WTC11 (cell line): ENCODE measurements around the gene ZZZ3. TPM values are rescaled to one million over a fixed set of nuclear protein-coding genes. Genes with fewer than 3 reads are reported as not detected.
"Not testable (repeated sequence)": the region's sequence is repeated elsewhere in the genome, so short reads cannot be mapped to it uniquely, and the experiment has no call there.

Experiments used
- ATAC-seq: fragments of 200-7000 bp; cut with Tn5 transposase; 2 replicates; pipeline ENCODE4 v1.10.0; 2021; ENCODE audit warnings: mild to moderate bottlenecking, moderate library complexity
- CTCF ChIA-PET: fragments of 300-600 bp; sonication (Branson Sonifier 250); formaldehyde crosslinking; loops from one replicate; lab custom pipeline; 2021; ENCODE audit warnings: antibody characterized with exemption; lab: Charles Lee
- POLR2A ChIA-PET: fragments of 350-600 bp; sonication (Branson Sonifier 250); formaldehyde crosslinking; loops from one replicate; lab custom pipeline; 2021; ENCODE audit warnings: antibody characterized with exemption; lab: Charles Lee
- DNase-seq: peaks from one replicate; pipeline ENCODE4 v3.0.0; 2021; ENCODE audit warnings: low spot score
- H3K27ac Mint-ChIP-seq: 2 replicates; pipeline ENCODE4 v1.8.0; 2021; ENCODE audit warnings: mixed read lengths
- H3K27me3 Mint-ChIP-seq: 2 replicates; pipeline ENCODE4 v1.8.0; 2021; ENCODE audit warnings: low read depth, mild to moderate bottlenecking, moderate library complexity, mixed read lengths
- H3K36me3 Mint-ChIP-seq: 2 replicates; pipeline ENCODE4 v1.8.0; 2021; ENCODE audit warnings: mixed read lengths
- H3K4me1 Mint-ChIP-seq: 2 replicates; pipeline ENCODE4 v1.8.0; 2022; ENCODE audit warnings: mixed read lengths
- H3K4me3 Mint-ChIP-seq: 2 replicates; pipeline ENCODE4 v1.8.0; 2021; ENCODE audit warnings: mild to moderate bottlenecking, moderate library complexity, mixed read lengths
- H3K9me3 Mint-ChIP-seq: 2 replicates; pipeline ENCODE4 v1.8.0; 2021; ENCODE audit warnings: mixed read lengths
- ATF1 ChIP-seq: sonication (generic); formaldehyde crosslinking; IDR thresholded peaks from 2 replicates; pipeline ENCODE4 v1.8.1; 2023; ENCODE audit warnings: mild to moderate bottlenecking, moderate library complexity, missing genetic modification reagents
- ELF4 ChIP-seq: sonication (generic); formaldehyde crosslinking; IDR thresholded peaks from 2 replicates; pipeline ENCODE4 v1.8.1; 2022; ENCODE audit warnings: low read depth, mild to moderate bottlenecking, moderate library complexity, missing genetic modification reagents
- ETV6 ChIP-seq: sonication (generic); formaldehyde crosslinking; IDR thresholded peaks from 2 replicates; pipeline ENCODE4 v1.8.1; 2022; ENCODE audit warnings: mild to moderate bottlenecking, missing genetic modification reagents
- HMGXB4 ChIP-seq: sonication (generic); formaldehyde crosslinking; IDR thresholded peaks from 2 replicates; pipeline ENCODE4 v1.8.1; 2023; ENCODE audit warnings: mild to moderate bottlenecking, moderate library complexity, missing genetic modification reagents
- IRF1 ChIP-seq: sonication (generic); formaldehyde crosslinking; IDR thresholded peaks from 2 replicates; pipeline ENCODE4 v1.8.0; 2023; ENCODE audit warnings: missing genetic modification reagents
- NR3C1 ChIP-seq: sonication (generic); formaldehyde crosslinking; conservative IDR thresholded peaks from 2 replicates; pipeline ENCODE4 v1.8.1; 2023; ENCODE audit warnings: low read depth, mild to moderate bottlenecking, missing genetic modification reagents
- PRDM15 ChIP-seq: sonication (generic); formaldehyde crosslinking; IDR thresholded peaks from 2 replicates; pipeline ENCODE4 v1.8.0; 2022; ENCODE audit warnings: missing genetic modification reagents
- PRRX2 ChIP-seq: fragments of 250-450 bp; sonication (Bioruptor Pico); IDR thresholded peaks from 2 replicates; pipeline ENCODE4 v1.8.0; 2021; ENCODE audit warnings: mild to moderate bottlenecking
- RELA ChIP-seq: sonication (generic); formaldehyde crosslinking; IDR thresholded peaks from 2 replicates; pipeline ENCODE4 v1.8.1; 2022; ENCODE audit warnings: missing genetic modification reagents, mild to moderate bottlenecking, borderline replicate concordance
- SMAD4 ChIP-seq: sonication (generic); formaldehyde crosslinking; IDR thresholded peaks from 2 replicates; pipeline ENCODE4 v1.8.0; 2022; ENCODE audit warnings: mild to moderate bottlenecking, missing genetic modification reagents
- TCF7 ChIP-seq: sonication (generic); formaldehyde crosslinking; IDR thresholded peaks from 2 replicates; pipeline ENCODE4 v1.8.0; 2022; ENCODE audit warnings: mild to moderate bottlenecking, low read depth, missing genetic modification reagents, moderate library complexity
- ZBTB21 ChIP-seq: sonication (generic); formaldehyde crosslinking; IDR thresholded peaks from 2 replicates; pipeline ENCODE4 v1.8.1; 2023; ENCODE audit warnings: mild to moderate bottlenecking, missing genetic modification reagents, borderline replicate concordance
- ZMAT4 ChIP-seq: fragments of 250-450 bp; sonication (Bioruptor Pico); IDR thresholded peaks from 2 replicates; pipeline ENCODE4 v1.9.0; 2021; ENCODE audit warnings: mild to moderate bottlenecking
- ZNF219 ChIP-seq: sonication (generic); formaldehyde crosslinking; IDR thresholded peaks from 2 replicates; pipeline ENCODE4 v1.8.0; 2023; ENCODE audit warnings: missing genetic modification reagents, mild to moderate bottlenecking, borderline replicate concordance
- ZNF317 ChIP-seq: sonication (generic); formaldehyde crosslinking; IDR thresholded peaks from 2 replicates; pipeline ENCODE4 v1.8.1; 2023; ENCODE audit warnings: low read depth, mild to moderate bottlenecking, moderate library complexity, missing genetic modification reagents, borderline replicate concordance
- ZNF396 ChIP-seq: fragments of 250-450 bp; sonication (Bioruptor Pico); IDR thresholded peaks from 2 replicates; pipeline ENCODE4 v1.8.0; 2021; ENCODE audit warnings: mild to moderate bottlenecking, moderate library complexity, borderline replicate concordance
- ZNF416 ChIP-seq: fragments of 250-450 bp; sonication (Bioruptor Pico); IDR thresholded peaks from 2 replicates; pipeline ENCODE4 v1.9.0; 2021; ENCODE audit warnings: mild to moderate bottlenecking, inconsistent platforms
- ZNF532 ChIP-seq: fragments of 250-450 bp; sonication (Bioruptor Pico); IDR thresholded peaks from 2 replicates; pipeline ENCODE4 v1.9.0; 2021; ENCODE audit warnings: mild to moderate bottlenecking, borderline replicate concordance
- ZNF671 ChIP-seq: fragments of 250-450 bp; sonication (Bioruptor Pico); IDR thresholded peaks from 2 replicates; pipeline ENCODE4 v1.8.0; 2021; ENCODE audit warnings: mild to moderate bottlenecking
- total RNA-seq: library from RNA; stranded (reverse); gene quantifications from 3 replicates; pipeline ENCODE4 v1.2.3, GENCODE V29; 2021

Gene ZZZ3
- total RNA-seq, 1 experiment from 2014 or later = 43.5 TPM

GRCh38 chr1:77652268-77652667, 30.2 kb downstream of the ZZZ3 start:
- POLR2A ChIA-PET = no interaction called here
- peaks cover 48% of the 10 kb centered on the region for H3K36me3 Mint-ChIP-seq
- H3K4me3 Mint-ChIP-seq = no peak overlapping the region
- peaks cover 43% of the 10 kb centered on the region for H3K9me3 Mint-ChIP-seq
- CTCF ChIA-PET = no interaction called here
- no peaks in the 10 kb centered on the region; the same call in 1 of the 2 replicates for H3K27me3 Mint-ChIP-seq
- no peak for TF ChIP-seq NR3C1
- TF ChIP-seq SMAD4 (CRISPR knock-in tag) = no peak
- no peak for TF ChIP-seq ZMAT4 (CRISPR knock-in tag)
- no peak for TF ChIP-seq ZNF532 (CRISPR knock-in tag)
- no peak for TF ChIP-seq ZNF396 (CRISPR knock-in tag)
- no peak for TF ChIP-seq ELF4
- ATAC-seq (no peak), DNase-seq (no peak)
- H3K4me1 Mint-ChIP-seq = peaks cover 2% of the 10 kb centered on the region; the same call in 1 of the 2 replicates
- H3K27ac Mint-ChIP-seq = no peak overlapping the region

- H3K4me3 Mint-ChIP-seq = no peak overlapping the region
- DNase-seq (no peak), ATAC-seq (no peak)
- TF ChIP-seq ZNF317 (CRISPR knock-in tag) (peak; percentile 73; the same call in 1 of the 2 replicates), ZNF416 (CRISPR knock-in tag) (no peak)
- CTCF ChIA-PET = no interaction called here
- H3K27me3 Mint-ChIP-seq = no peaks in the 10 kb centered on the region; the same call in 1 of the 2 replicates
- POLR2A ChIA-PET = interaction anchor here (0.7 kb wide), 1 partner anchor 1325 kb away, joined by 4 read pairs; no protein-coding TSS in a partner anchor
- peaks cover 43% of the 10 kb centered on the region for H3K9me3 Mint-ChIP-seq
- peaks cover 57% of the 10 kb centered on the region for H3K36me3 Mint-ChIP-seq
- no peak overlapping the region for H3K27ac Mint-ChIP-seq
- peaks cover 2% of the 10 kb centered on the region; the same call in 1 of the 2 replicates for H3K4me1 Mint-ChIP-seq
Measured at GRCh38 chr1:77649127-77649526, 33.3 kb downstream of the ZZZ3 start.

GRCh38 chr1:77646224-77646623, 36.2 kb downstream of the ZZZ3 start:
- H3K4me1 Mint-ChIP-seq, H3K27ac Mint-ChIP-seq, H3K4me3 Mint-ChIP-seq, CTCF ChIA-PET, H3K27me3 Mint-ChIP-seq, POLR2A ChIA-PET, DNase-seq, ATAC-seq: not testable (repeated sequence)
- peaks cover 31% of the 10 kb centered on the region for H3K9me3 Mint-ChIP-seq
- peaks cover 47% of the 10 kb centered on the region for H3K36me3 Mint-ChIP-seq

- H3K9me3 Mint-ChIP-seq = peaks cover 7% of the 10 kb centered on the region
- POLR2A ChIA-PET = no interaction called here
- H3K4me3 Mint-ChIP-seq = no peak overlapping the region
- ATAC-seq = no peak
- no peak for DNase-seq
- no peak overlapping the region for H3K27ac Mint-ChIP-seq
- H3K27me3 Mint-ChIP-seq = no peaks in the 10 kb centered on the region
- peaks cover 21% of the 10 kb centered on the region for H3K36me3 Mint-ChIP-seq
- H3K4me1 Mint-ChIP-seq = no peaks in the 10 kb centered on the region
- CTCF ChIA-PET = no interaction called here
- TF ChIP-seq TCF7 = no peak
- TF ChIP-seq ETV6 (CRISPR knock-in tag) = no peak
- no peak for TF ChIP-seq RELA (CRISPR knock-in tag)
- no peak for TF ChIP-seq HMGXB4 (CRISPR knock-in tag)
- no peak for TF ChIP-seq ZNF671 (CRISPR knock-in tag)
- no peak for TF ChIP-seq PRRX2 (CRISPR knock-in tag)
- no peak for TF ChIP-seq ATF1 (CRISPR knock-in tag)
- no peak for TF ChIP-seq IRF1
- no peak for TF ChIP-seq PRDM15 (CRISPR knock-in tag)
- no peak for TF ChIP-seq ZBTB21 (CRISPR knock-in tag)
- TF ChIP-seq ZNF219 (CRISPR knock-in tag) = no peak
Measured at GRCh38 chr1:77643456-77643855, 39.0 kb downstream of the ZZZ3 start.
